Brain pericyte (primary cell): ENCODE data around the gene RBMXL2.

ENCODE experiments used
- DNase-seq: peaks from one replicate; pipeline ENCODE4 v3.0.0-alpha.2; 2012; ENCODE audit warnings: low read depth, low spot score

Gene RBMXL2

DNA sequence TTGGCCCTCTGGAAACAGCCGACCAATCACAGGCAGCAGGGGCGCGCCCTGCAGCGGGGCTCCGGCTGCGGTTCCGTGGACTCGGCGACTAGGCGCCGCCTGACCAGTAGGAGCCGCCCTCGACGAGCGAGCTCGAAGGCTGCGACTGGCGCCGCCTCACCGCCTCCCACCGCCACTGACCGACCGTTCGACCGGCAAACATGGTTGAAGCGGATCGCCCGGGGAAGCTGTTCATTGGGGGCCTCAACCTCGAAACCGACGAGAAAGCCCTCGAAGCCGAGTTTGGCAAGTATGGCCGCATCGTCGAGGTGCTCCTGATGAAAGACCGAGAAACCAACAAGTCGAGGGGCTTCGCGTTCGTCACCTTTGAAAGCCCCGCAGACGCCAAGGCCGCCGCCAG lies at the start of gene RBMXL2:
Gene RBMXL2 (plus strand): TSS at position 78 of the 400 bp plus-strand sequence. CDS start 123 bp downstream, at position 201.
- no peak for DNase-seq

DNA sequence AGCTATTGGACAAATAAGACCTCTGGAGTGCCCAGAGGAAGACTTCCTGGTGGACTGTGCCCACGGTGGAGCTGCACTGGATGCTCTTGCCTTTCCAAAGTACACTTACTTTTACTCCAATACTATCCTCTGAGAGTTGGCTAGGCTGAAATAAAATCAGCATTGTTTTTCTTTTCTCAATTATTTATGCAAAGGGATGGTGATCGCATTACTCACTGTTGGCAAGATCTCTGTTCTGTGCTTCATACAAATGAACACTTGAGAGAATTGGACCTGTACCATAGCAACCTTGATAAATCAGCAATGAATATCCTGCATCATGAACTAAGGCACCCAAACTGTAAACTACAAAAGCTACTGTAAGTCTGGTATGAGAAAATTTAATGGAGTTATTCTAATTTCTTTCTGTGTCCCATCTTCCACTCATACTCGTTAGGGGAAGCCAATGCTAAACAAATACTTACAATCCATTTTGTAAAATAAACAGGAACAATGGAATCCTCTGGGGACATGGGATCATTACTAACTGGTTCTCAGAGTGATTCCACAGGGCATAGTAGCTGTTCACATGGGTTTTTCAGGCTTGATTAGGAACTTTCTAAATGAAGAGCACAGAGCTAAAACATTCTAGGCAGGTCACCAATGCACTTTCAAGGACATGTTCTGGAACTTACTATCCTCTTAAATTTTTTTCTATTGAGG lies 42.2 kb upstream of the RBMXL2 start:
- DNase-seq, result no peak

GRCh38 chr11:7050191-7050590 lies 38.6 kb upstream of the RBMXL2 start:
- DNase-seq, result no peak

DNA sequence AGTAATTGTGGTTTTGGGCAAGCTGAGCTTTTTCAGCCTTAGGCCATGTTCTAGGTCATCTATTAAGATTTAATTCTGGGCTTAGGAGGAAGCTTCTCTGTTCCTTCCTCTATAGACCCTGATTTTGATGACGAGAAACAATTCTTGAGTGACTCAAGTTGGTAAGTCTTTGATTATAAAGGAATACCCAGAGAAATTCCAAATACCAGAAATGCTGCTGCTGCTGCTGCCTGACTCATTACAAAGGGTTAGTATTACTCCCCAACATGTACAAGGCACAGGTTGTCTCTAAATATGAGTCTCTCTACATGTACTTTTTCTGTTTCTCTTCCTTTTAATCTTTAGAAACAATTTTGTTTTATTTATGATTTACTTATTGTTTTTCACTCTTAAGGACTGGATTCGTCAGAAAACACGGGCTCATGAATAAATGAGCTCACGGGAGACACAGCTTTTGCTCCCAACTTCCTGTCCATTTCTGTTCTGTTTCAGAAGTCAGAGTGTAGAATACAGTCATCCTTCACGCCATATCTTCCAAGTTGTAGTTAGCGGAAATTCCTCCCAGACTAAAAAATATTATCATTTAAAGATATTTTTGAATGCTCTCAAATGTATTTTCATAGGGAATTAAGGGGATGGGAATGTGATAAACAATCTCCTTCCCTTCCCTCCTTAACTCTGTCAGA lies 31.8 kb upstream of the RBMXL2 start:
- DNase-seq, result no peak

DNA sequence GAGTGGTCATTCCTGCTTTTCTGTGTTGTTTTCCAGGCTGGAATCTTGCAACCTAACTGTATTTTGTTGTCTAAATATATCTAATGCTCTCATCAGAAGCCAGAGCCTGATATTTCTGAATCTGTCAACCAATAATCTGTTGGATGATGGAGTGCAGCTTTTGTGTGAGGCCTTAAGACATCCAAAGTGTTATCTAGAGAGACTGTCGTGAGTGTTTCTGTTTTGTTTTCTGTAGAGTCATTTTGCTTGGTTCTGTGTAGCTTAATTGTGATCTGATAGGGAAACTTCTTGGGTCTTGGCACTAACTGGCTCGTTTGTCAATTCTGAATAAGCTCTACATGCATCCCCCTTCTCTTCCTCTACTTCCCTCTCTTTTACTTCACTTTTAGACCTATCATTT lies 31.2 kb upstream of the RBMXL2 start:
- DNase-seq, result no peak

- DNase-seq, result no peak
These were observed 27.9 kb upstream of the RBMXL2 start for GRCh38 chr11:7060868-7061267.

DNA sequence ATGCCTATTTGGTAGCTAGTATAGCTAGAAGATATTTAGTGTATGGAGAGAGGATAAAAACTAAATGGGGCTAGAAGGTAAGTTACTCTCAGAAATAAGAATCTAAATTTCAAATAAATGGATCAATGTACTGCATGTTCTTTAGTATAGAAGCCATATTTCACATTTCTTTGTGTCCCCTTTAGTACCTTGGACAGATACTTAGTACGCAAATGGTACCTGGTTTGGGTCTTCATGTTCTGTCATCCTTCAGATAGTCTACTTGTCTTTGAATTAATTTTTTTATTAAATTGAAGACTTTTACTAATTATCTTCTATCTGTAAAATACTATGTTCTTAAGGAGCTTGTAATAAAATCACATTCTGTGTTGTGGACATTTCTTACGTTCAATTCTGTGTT lies 26.3 kb upstream of the RBMXL2 start:
- DNase-seq, result no peak

DNA sequence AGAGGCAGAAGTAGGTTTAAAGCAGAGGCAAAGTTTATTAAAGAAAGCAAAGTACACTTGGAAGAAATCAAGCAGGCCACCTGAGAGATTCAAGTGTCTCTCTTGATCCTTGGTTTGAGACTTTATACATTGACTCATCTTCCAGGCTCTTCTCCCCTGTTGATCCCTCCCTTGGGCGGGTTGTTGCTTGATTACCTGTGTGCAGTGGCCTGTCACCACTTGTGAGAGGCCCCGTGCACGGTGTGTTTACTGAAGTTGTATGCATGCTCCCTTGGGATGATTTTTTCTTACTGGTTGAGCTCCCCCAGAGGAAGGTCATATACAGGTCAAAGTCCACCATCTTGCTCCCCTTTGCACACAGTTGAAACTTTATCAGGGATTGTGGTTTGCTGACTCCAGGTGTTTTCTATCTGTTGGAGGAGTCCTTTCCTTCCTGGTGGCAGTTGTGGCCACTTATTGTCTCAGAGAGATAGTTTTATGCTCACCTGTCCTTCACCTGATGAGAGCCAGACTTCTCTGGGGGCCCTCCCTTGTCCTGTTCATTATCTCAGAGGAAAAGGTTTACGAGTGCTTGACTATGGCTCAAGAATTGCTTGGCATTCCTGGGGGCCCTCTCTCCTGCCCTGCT lies 16.3 kb upstream of the RBMXL2 start:
- no peak for DNase-seq

- DNase-seq, result no peak
These were observed 11.7 kb upstream of the RBMXL2 start for GRCh38 chr11:7077101-7077500.

DNA sequence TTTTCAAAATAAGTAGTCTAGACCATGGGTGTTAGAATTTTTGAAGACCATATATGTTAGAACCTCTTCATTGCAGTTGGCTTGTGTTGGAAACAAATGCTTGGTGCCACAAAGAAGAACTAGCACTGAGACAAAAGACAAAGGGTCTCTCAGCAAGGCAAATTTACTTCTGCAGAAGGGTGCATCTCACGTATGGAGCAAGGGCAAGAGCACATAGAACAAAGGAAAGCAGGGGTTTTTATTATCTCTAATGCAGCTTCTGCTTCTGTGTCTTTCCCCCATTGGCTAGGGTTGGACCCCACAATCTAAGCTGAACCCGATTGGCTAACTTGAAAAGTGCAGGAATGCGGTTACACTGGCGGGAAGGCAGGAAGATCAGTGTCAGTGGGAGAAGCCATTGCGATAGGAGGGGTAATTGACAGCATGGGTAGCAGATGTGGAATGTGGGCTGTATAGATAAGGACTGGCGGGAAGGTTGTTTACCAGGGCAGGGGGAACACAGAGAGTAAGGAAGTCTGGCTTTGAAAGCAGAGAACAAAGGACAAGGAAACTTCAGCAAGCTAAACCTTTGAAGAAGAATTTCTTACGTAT lies 9.2 kb upstream of the RBMXL2 start:
- no peak for DNase-seq

DNA sequence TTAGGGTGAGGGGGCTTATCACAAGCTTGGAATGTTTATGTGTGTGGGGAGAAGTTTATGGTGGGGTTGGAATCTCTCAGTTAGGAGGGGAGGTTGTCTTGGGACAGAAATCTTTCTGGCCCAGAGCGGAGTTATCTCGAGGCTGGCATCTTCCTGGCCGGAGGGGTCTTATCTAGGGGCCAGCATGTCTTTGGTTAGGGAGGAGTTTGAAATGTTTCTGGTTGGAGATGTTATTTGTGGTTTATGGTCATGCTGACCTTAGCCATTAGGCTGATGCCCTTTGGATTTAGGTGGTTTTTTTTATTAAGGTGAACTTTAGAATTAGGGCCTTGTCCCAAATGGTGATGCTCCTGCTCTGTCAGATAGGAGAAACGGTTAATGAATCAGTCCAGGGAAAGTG lies 7.9 kb upstream of the RBMXL2 start:
- no peak for DNase-seq

DNA sequence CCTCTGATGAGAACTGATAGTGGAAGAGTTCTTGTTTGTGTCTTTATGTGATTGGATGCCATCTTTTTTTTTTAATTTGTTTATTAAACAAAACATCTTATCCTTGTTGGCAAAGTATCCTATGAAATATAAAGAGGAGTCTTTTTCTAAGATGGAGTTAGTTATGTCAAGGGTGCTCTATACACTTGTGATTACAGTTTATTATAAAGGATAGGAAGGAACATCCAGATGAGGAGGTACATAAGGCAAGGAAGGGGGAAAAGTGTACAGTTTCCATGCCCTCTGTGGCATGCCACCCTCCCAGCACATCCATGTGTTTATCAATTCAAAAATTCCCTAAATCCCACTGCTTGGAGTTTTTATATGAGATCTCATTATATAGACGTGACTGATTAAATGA lies 7.4 kb upstream of the RBMXL2 start:
- no peak for DNase-seq

DNA sequence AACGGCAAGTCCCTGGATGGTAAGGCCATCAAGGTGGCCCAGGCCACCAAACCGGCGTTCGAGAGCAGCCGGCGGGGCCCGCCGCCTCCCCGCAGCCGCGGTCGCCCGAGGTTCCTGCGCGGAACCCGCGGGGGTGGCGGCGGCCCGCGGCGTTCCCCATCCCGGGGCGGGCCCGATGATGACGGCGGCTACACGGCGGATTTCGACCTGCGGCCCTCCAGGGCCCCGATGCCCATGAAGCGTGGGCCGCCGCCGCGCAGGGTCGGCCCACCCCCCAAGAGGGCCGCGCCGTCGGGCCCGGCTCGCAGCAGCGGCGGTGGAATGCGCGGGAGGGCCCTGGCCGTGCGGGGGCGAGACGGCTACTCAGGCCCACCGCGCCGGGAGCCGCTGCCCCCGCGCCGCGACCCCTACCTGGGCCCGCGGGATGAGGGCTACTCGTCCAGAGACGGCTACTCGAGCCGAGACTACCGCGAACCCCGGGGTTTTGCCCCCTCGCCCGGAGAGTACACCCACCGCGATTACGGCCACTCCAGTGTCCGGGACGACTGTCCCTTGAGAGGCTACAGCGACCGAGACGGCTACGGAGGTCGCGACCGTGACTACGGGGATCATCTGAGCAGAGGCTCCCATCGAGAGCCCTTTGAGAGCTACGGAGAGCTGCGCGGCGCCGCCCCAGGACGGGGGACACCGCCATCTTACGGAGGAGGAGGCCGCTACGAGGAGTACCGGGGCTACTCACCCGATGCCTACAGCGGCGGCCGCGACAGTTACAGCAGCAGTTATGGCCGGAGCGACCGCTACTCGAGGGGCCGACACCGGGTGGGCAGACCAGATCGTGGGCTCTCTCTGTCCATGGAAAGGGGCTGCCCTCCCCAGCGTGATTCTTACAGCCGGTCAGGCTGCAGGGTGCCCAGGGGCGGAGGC lies 792 bp downstream of the RBMXL2 start:
- DNase-seq, result no peak

DNA sequence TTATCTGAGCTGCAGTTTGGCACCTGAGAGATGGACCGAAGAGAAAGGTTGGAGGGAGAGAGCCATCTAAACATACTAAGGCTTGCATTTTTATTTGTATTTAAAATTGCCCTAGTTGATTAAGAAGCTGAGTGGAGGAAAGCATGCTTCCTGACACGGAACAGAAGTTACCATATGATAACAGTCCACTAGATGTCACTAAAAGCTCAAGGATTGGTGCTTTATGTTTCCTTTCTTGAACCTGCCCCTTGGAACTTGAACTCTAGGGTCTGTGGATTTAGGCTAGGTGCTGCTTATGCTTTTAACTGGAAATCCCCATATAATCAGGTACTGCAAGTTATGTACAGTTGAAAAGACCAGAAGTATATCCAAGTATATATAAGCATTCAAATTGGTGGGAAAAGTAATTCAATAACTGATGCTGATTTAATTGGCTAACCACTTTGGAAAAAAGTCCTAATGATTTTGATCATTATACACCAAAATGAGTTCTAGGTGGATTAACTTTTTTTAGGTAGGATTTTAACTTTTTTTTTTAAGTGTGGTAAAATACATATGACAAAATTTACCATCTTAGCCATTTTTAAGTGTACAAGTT lies 9.5 kb downstream of the RBMXL2 start:
- DNase-seq, result peak; percentile 20

GRCh38 chr11:7115780-7116179 lies 27.0 kb downstream of the RBMXL2 start:
- peak; percentile 17 for DNase-seq

GRCh38 chr11:7116370-7116769 lies 27.6 kb downstream of the RBMXL2 start:
- DNase-seq, result no peak

DNA sequence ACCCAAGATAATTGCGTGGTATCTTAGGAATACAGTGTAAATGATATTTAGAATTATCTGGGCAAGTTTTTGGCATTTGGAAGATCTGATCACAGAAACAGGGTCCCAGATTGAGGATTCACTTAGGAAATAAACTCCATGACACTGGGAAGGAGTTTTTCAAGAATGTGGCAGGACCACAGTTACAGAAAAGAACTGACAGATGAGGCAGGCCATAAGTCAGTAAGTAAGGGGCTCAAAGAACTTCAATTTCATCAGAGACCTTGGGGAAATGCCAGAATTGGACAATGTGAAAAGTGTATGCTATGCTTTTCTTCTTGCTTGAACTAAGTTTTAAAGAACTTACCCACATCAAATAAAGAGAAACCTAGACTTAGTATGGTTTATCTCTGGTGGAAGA lies 49.3 kb downstream of the RBMXL2 start:
- no peak for DNase-seq
